PC-9 (cell line): ENCODE measurements around the gene SLC25A53. TPM values are rescaled to one million over a fixed set of nuclear protein-coding genes. Genes with fewer than 3 reads are reported as not detected.
"Not testable (repeated sequence)": the region's sequence is repeated elsewhere in the genome, so short reads cannot be mapped to it uniquely, and the experiment has no call there.

Source experiments
- BruUV-seq: library from RNA; stranded (reverse); fragments of 400-500 nt; replicated peaks from 2 replicates; lab custom pipeline; 2021; lab: Mats Ljungman, UMichigan
- CTCF ChIA-PET: fragments of 300-600 bp; sonication (Branson Sonifier 250); formaldehyde crosslinking; loops from one replicate; lab custom pipeline; 2022; ENCODE audit warnings: antibody characterized with exemption; lab: Charles Lee
- POLR2A ChIA-PET: fragments of 300-600 bp; sonication (Branson Sonifier 250); formaldehyde crosslinking; loops from one replicate; lab custom pipeline; 2022; ENCODE audit warnings: antibody characterized with exemption; ENCODE audit not compliant: unreplicated experiment; lab: Charles Lee
- DNase-seq, 2 experiments: peaks; one replicate each; pipeline versions ENCODE4 v3.0.0 to v3.0.0-alpha.2; 2015 to 2022; ENCODE audit warnings: mixed read lengths in 1 of 2
- H2AFZ ChIP-seq: fragments of 200-600 bp; sonication (generic); 2 replicates; pipeline ENCODE4 v1.8.1; 2017; ENCODE audit warnings: antibody characterized with exemption
- H3F3A ChIP-seq: fragments of 200-600 bp; sonication (generic); 2 replicates; pipeline ENCODE4 v1.8.1; 2017; ENCODE audit warnings: antibody characterized with exemption, mild to moderate bottlenecking, low read depth; ENCODE audit not compliant: insufficient read depth
- H3K27ac ChIP-seq: fragments of 200-600 bp; sonication (generic); 2 replicates; pipeline ENCODE4 v1.6.1; 2016; ENCODE audit warnings: mixed run types
- H3K27me3 ChIP-seq: fragments of 200-600 bp; sonication (generic); 2 replicates; pipeline ENCODE4 v1.6.1; 2016; ENCODE audit warnings: low read depth, mixed run types; ENCODE audit not compliant: insufficient read depth
- H3K36me3 ChIP-seq: fragments of 200-600 bp; sonication (generic); 2 replicates; pipeline ENCODE4 v1.6.1; 2016; ENCODE audit warnings: low read depth, mixed run types
- H3K4me1 ChIP-seq: fragments of 200-600 bp; sonication (generic); replicated peaks from 2 replicates; pipeline ENCODE4 v1.6.1; 2016; ENCODE audit warnings: mixed run types; ENCODE audit not compliant: insufficient read depth
- H3K4me2 ChIP-seq: fragments of 200-600 bp; sonication (generic); 2 replicates; pipeline ENCODE4 v1.6.1; 2017; ENCODE audit warnings: mixed run types
- H3K4me3 ChIP-seq: fragments of 200-600 bp; sonication (generic); 2 replicates; pipeline ENCODE4 v1.6.1; 2016; ENCODE audit warnings: mixed run types
- H3K79me2 ChIP-seq: fragments of 200-600 bp; sonication (generic); 2 replicates; pipeline ENCODE4 v1.6.1; 2017; ENCODE audit warnings: low read depth, mixed run types
- H3K9me2 ChIP-seq: fragments of 200-600 bp; sonication (generic); 2 replicates; pipeline ENCODE4 v1.8.1; 2017; ENCODE audit warnings: mild to moderate bottlenecking; ENCODE audit not compliant: insufficient read depth
- H3K9me3 ChIP-seq: fragments of 200-600 bp; sonication (generic); 2 replicates; pipeline ENCODE4 v1.8.1; 2016; ENCODE audit warnings: low read depth; ENCODE audit not compliant: insufficient read depth
- H4K20me1 ChIP-seq: fragments of 200-600 bp; sonication (generic); 2 replicates; pipeline ENCODE4 v1.8.1; 2017; ENCODE audit not compliant: insufficient read depth
- CTCF ChIP-seq: fragments of 200-600 bp; sonication (generic); conservative IDR thresholded peaks from 2 replicates; pipeline ENCODE4 v1.6.1; 2017; ENCODE audit warnings: mixed run types, antibody characterized with exemption, mild to moderate bottlenecking, moderate library complexity
- EZH2 ChIP-seq: fragments of 200-600 bp; sonication (generic); IDR thresholded peaks from 2 replicates; pipeline ENCODE4 v1.8.0; 2017; ENCODE audit warnings: antibody characterized with exemption, low read depth
- intact Hi-C: fragments of 100-400 bp; cut with micrococcal nuclease; formaldehyde crosslinking; loops from one replicate; pipeline ENCODE4 v1.10.0; 2022; ENCODE audit not compliant: unreplicated experiment
- total RNA-seq: library from RNA; stranded (reverse); gene quantifications from 2 replicates; pipeline ENCODE4 v1.2.3, GENCODE V29; 2021

SLC25A53 gene
- total RNA-seq, 1 experiment from 2014 or later, result 6.4 TPM

GRCh38 chrX:104085477-104085876, 71.3 kb downstream of the SLC25A53 start:
- TF ChIP-seq EZH2 (no peak), CTCF (no peak)
- CTCF ChIA-PET, result no interaction called here
- no peaks in the 10 kb centered on the region for H3K36me3 ChIP-seq
- H3K4me2 ChIP-seq, result no peak overlapping the region
- H3K9me3 ChIP-seq, result no peaks in the 10 kb centered on the region
- H3K9me2 ChIP-seq, result no peaks in the 10 kb centered on the region
- H3K27ac ChIP-seq, result no peak overlapping the region
- H4K20me1 ChIP-seq, result no peaks in the 10 kb centered on the region
- no peak for DNase-seq
- no peaks in the 10 kb centered on the region for H3K4me1 ChIP-seq
- POLR2A ChIA-PET, result no interaction called here
- H3K4me3 ChIP-seq, result no peak overlapping the region
- no peak overlapping the region for H2AFZ ChIP-seq
- no peaks in the 10 kb centered on the region for H3F3A ChIP-seq
- no TSS peak for BruUV-seq
- intact Hi-C loops, result no loop called here
- H3K27me3 ChIP-seq, result peaks cover 10% of the 10 kb centered on the region
- no peaks in the 10 kb centered on the region for H3K79me2 ChIP-seq

DNA sequence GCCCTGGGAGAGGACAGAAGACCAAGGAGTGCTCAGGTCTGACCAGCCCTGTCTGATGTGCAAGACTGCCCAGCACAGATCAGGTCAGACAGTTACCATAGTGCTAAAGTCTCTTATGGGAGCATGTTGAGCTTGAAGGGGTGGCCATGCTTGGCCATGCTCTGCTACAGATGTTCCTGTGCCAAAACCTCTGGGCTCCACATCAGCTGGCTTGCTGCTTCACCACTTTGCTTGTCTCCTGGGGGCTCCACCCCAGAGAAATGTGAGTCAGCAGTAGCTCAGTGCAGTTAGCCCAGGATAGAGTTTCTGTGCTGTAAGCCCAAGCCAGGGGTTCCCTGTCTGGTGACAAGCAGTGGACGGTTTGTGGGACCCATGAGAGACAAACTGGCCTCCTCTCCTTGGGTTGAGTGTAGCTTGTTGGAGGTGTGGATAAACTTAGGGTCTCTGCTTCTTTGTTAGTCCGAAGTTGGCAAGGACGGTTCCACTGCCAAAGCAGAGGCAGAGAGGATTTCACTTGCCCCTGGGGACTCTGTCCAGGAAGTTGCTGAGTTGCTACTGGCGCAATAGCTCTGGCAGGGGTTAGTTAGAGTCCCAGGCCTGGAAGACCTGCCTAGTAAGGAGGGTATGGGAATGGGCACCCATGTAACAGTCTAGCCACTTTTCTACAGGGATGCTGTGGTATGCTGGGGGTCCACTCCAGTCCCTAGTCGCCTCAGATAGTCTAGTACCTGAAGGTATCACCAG, 72.1 kb downstream of the SLC25A53 start:
- H3K4me3 ChIP-seq, result no peak overlapping the region
- ChIA-PET CTCF (no interaction called here), POLR2A (no interaction called here)
- no peaks in the 10 kb centered on the region for H3K9me2 ChIP-seq
- TF ChIP-seq CTCF, result no peak
- no peak for TF ChIP-seq EZH2
- BruUV-seq, result no TSS peak
- no peak overlapping the region for H2AFZ ChIP-seq
- no peaks in the 10 kb centered on the region for H3F3A ChIP-seq
- no peaks in the 10 kb centered on the region for H3K9me3 ChIP-seq
- peaks cover 10% of the 10 kb centered on the region for H3K27me3 ChIP-seq
- no peaks in the 10 kb centered on the region for H4K20me1 ChIP-seq
- DNase-seq, result no peak
- H3K4me1 ChIP-seq, result no peaks in the 10 kb centered on the region
- no peaks in the 10 kb centered on the region for H3K79me2 ChIP-seq
- no peak overlapping the region for H3K27ac ChIP-seq
- H3K36me3 ChIP-seq, result no peaks in the 10 kb centered on the region
- no peak overlapping the region for H3K4me2 ChIP-seq
- intact Hi-C loops, result no loop called here

DNA sequence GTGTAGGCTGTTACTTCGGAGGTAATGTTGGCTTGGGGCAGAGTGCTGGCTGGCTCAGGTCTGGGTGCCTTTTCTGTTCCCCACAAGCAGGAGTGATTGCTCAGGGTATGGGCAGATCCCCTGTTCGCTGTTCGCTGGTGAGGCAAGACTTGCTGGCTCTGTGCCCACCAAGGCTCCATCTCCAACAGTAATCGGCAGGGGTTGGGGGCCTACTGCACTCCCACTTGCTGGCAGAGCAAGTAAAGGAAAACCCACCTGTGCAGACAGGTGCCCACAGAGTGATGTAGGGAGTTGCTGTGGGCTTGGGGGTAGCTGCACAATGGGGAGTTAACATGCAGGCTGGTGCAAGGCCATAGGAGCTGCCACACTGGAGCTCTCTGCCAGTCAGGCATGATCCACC, 72.7 kb downstream of the SLC25A53 start:
- CTCF ChIA-PET, result no interaction called here
- Histone ChIP-seq H3K27ac (no peak overlapping the region), H3F3A (no peaks in the 10 kb centered on the region), H3K9me2 (no peaks in the 10 kb centered on the region), H3K36me3 (no peaks in the 10 kb centered on the region), H3K79me2 (no peaks in the 10 kb centered on the region), H3K4me3 (no peak overlapping the region), H2AFZ (no peak overlapping the region), H3K4me2 (no peak overlapping the region), H4K20me1 (no peaks in the 10 kb centered on the region), H3K9me3 (no peaks in the 10 kb centered on the region), H3K27me3 (peaks cover 10% of the 10 kb centered on the region), H3K4me1 (no peaks in the 10 kb centered on the region)
- POLR2A ChIA-PET, result no interaction called here
- no peak for TF ChIP-seq EZH2
- TF ChIP-seq CTCF, result no peak
- intact Hi-C loops, result no loop called here
- DNase-seq, result no peak
- BruUV-seq, result no TSS peak

- H3K27me3 ChIP-seq, intact Hi-C loops, H3K36me3 ChIP-seq, H3K9me2 ChIP-seq, H2AFZ ChIP-seq, H3K4me1 ChIP-seq, BruUV-seq, H4K20me1 ChIP-seq, POLR2A ChIA-PET, H3K9me3 ChIP-seq, CTCF ChIA-PET, H3K4me2 ChIP-seq, H3K27ac ChIP-seq, DNase-seq, H3F3A ChIP-seq, H3K4me3 ChIP-seq, H3K79me2 ChIP-seq: not testable (repeated sequence)
Measured at GRCh38 chrX:104077854-104078253, 79.0 kb downstream of the SLC25A53 start.

DNA sequence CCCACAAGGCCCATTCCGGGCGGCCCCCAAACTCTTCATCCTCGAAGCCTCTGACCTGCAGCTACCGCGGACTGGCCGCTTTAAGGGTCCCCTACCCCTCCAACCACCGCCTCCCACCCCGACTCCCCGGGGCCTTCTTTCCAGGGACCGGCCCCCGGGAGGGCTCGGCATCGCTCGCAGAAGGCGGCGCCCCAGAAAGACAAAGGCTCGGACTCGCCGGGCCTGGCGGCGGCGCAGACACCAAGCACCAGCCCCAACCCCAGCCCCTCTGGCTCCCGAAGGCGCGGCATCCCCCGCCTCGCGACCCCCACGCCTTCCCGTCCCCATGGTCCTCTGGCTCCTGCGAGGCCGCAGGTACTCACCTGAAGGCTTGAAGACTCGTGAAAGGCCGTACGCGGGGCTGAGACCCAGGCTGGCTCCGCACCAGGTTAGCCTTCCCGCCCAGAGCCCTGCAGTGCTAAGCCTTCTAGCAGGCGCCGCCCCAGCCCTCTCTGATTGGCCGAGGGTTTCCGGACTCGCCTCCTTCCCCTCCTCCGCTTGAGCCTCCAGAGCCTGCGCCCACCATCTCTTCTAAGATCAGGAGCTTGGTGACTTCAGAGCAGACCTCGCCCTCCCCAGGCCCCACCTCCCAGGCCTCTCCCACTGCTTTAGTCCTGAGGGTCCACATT, 80.9 kb downstream of the SLC25A53 start, which contains the start of gene TMSB15C:
TMSB15C (minus strand) TSS at position 459 of the 668 bp plus-strand sequence.
- POLR2A ChIA-PET, H3K79me2 ChIP-seq, H3K27me3 ChIP-seq, BruUV-seq, H3F3A ChIP-seq, H3K4me1 ChIP-seq, H3K9me2 ChIP-seq, H3K9me3 ChIP-seq, intact Hi-C loops, H4K20me1 ChIP-seq, H3K27ac ChIP-seq, H3K4me2 ChIP-seq, DNase-seq, CTCF ChIA-PET, H2AFZ ChIP-seq, H3K4me3 ChIP-seq, H3K36me3 ChIP-seq: not testable (repeated sequence)
